HCT116 (cell line): ENCODE data around the gene ANGPTL8.

ENCODE experiments used
- POLR2A ChIP-seq: IDR thresholded peaks from 2 replicates; pipeline ENCODE4 v1.7.0; 2011; ENCODE audit warnings: borderline replicate concordance; ENCODE audit not compliant: insufficient read depth, insufficient read length; ENCODE audit errors: extremely low read depth
- TF ChIP-seq, protein P1 (sequence below), 3 experiments: fragments of 200-600 bp in 1 of 3; sonication (generic) in 1 of 3; IDR thresholded peaks in 2 of 3; conservative IDR thresholded peaks in 1 of 3; 2 replicates each; pipeline ENCODE4 v1.5.1; 2012 to 2017; ENCODE audit warnings: low read depth in 2 of 3, low read length in 2 of 3, antibody characterized with exemption in 1 of 3, borderline replicate concordance in 1 of 3, control low read depth in 1 of 3, mild to moderate bottlenecking in 1 of 3, mixed read lengths in 1 of 3, mixed run types in 1 of 3, moderate library complexity in 1 of 3; ENCODE audit not compliant: insufficient read depth in 1 of 3
- TF ChIP-seq, protein P2 (sequence below): IDR thresholded peaks from 2 replicates; pipeline ENCODE4 v1.6.1; 2011; ENCODE audit warnings: mild to moderate bottlenecking, low read length, moderate library complexity; ENCODE audit not compliant: insufficient replicate concordance; ENCODE audit errors: extremely low read depth

DNA sequence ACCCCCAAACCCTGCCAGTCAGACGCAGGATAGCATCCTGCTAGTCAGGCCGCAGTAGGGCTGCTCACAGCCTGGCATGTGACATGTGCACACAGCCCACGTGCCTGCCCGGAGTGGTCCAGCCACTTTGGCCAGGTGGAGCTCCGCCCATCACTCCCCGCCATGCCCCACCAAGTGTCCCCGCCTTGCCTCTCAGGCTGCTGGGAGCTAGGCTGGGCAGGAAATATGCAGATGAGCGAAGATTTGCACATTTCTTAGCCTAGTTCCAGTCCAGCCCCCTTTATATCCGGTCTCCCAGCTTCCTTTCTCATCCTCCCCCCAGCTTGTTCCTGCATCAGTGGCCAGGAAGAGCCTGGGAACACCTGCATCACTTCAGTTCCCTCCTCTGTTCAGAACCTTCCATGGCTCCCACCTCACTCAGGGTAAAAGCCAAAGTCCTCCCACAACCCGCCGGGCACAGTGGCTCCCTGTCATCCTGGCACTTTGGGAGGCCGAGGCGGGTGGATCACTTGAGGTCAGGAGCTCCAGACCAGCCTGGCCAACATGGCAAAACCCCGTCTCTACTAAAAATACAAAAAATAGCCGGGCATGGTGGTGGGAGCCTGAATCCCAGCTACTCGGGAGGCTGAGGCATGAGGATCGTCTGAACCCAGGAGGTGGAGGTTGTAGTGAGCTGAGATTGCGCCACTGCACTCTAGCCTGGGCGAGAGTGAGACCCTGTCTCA, 25.2 kb downstream of the ANGPTL8 start:
- TF ChIP-seq, protein P1, sequence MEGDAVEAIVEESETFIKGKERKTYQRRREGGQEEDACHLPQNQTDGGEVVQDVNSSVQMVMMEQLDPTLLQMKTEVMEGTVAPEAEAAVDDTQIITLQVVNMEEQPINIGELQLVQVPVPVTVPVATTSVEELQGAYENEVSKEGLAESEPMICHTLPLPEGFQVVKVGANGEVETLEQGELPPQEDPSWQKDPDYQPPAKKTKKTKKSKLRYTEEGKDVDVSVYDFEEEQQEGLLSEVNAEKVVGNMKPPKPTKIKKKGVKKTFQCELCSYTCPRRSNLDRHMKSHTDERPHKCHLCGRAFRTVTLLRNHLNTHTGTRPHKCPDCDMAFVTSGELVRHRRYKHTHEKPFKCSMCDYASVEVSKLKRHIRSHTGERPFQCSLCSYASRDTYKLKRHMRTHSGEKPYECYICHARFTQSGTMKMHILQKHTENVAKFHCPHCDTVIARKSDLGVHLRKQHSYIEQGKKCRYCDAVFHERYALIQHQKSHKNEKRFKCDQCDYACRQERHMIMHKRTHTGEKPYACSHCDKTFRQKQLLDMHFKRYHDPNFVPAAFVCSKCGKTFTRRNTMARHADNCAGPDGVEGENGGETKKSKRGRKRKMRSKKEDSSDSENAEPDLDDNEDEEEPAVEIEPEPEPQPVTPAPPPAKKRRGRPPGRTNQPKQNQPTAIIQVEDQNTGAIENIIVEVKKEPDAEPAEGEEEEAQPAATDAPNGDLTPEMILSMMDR (IDR thresholded peaks at IDR 0.05 in 2 of 3, conservative IDR thresholded peaks at IDR 0.05 in 1 of 3; ENCODE audit: borderline replicate concordance in 1 of 3, insufficient read depth in 1 of 3, low read depth in 2 of 3, low read length in 2 of 3), result no peak
- TF ChIP-seq, protein P2, sequence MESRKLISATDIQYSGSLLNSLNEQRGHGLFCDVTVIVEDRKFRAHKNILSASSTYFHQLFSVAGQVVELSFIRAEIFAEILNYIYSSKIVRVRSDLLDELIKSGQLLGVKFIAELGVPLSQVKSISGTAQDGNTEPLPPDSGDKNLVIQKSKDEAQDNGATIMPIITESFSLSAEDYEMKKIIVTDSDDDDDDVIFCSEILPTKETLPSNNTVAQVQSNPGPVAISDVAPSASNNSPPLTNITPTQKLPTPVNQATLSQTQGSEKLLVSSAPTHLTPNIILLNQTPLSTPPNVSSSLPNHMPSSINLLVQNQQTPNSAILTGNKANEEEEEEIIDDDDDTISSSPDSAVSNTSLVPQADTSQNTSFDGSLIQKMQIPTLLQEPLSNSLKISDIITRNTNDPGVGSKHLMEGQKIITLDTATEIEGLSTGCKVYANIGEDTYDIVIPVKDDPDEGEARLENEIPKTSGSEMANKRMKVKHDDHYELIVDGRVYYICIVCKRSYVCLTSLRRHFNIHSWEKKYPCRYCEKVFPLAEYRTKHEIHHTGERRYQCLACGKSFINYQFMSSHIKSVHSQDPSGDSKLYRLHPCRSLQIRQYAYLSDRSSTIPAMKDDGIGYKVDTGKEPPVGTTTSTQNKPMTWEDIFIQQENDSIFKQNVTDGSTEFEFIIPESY, result no peak
- no peak for TF ChIP-seq POLR2A
